Measurements from ENCODE around the gene CCDC187.
"Not testable (repeated sequence)": the region's sequence is repeated elsewhere in the genome, so short reads cannot be mapped to it uniquely, and the experiment has no call there.

The CCDC187 gene

DNA sequence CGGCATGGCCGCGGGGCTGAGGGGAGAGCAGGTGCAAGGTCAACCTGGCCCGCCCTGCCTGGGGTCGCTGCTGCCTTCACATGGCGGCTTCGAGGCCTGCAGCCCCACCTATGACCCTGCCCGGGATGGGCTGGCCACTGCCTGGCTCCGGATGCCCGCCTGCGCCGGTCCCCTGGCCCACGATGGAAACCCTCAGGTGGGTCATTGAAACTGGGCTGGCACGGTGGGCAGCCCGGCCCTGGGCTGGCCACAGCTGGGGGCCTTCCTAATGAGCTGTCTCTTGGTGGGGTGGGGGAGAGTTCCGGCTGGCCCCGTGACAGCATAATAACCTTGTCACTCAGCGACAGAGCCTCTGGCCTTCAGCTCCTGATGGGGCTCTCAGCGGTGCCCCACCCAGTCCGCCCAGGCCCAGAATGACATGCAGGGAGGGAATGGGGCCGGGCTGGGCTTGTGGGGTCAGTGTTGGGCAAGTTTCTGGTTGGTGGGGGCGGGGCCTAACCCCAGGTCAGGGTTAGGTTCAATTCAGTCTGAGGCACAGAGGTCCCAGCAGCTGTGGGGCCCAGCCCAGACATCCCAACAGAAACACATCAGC, at the start of gene CCDC187:
CCDC187 (minus strand) TSS at position 270 of the 592 bp plus-strand sequence; CDS start at position 6, 264 bp downstream.
- no peak for FAIRE-seq
- no peak for DNase-seq (ENCODE audit: extremely low spot score, insufficient read length, low read depth)

DNA sequence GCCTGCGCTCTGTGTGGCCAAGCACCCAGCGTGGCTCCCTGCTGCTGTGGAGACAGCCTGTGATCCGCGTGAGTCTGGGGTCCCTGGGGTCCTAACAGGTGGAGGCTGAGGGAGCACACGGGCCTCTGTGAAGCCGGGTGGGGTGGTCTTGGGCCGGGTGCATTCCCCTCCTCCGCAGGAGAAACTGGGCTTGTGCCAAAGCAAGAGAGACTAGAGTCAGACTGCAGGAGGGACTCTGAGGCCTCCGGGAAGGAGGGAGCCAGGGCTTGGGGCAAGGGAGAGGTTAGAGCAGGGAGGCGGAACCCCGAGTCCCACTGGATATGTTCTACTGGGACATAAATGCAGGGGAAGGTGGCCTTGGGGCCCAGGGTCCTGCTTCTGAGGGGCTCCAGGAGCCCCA, 49.2 kb upstream of the CCDC187 start:
- DNase-seq (ENCODE audit: extremely low spot score, insufficient read length, low read depth), result no peak
- FAIRE-seq, result no peak

DNA sequence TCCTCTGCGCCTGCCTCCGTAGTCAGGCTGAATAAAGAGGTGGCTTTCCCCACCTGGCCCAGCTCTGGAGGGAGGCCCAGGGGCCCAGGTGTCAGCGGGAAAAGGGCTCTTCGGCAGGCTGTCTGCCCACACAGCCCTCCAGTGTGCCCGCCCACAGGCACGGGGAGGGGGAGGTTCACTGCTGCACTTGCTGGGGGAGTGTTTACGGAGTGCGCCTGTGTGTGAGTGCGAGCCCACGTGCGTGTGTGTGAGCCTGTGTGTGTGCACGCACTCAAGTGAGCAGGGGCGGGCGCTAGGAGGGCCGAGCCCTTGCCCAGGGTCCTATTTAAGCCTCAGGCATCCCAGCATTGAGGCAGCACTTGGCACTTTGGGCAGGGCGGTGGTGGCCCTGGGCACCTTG, 48.8 kb upstream of the CCDC187 start:
- DNase-seq (ENCODE audit: extremely low spot score, insufficient read length, low read depth) (no peak), FAIRE-seq (no peak)

DNA sequence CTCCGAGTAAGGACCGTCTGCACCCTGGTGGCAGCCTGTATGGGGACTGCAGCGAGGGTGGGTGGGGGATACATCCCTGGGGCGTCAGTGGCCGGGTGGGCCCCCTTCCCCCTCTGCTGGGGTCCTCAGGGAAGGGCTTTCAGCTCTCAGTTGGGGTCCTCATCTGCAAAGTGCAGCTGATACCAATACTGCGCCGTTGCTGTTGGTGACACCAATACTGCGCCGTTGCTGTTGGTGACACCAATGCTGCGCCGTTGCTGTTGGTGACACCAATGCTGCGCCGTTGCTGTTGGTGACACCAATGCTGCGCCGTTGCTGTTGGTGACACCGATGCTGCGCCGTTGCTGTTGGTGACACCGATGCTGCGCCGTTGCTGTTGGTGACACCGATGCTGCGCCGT, 48.0 kb upstream of the CCDC187 start:
- not testable (repeated sequence) for FAIRE-seq; DNase-seq (ENCODE audit: extremely low spot score, insufficient read length, low read depth)

GRCh38 chr9:136351252-136351800, 47.4 kb upstream of the CCDC187 start:
- FAIRE-seq, result no peak
- no peak for DNase-seq (ENCODE audit: extremely low spot score, insufficient read length, low read depth)

- no peak for DNase-seq (ENCODE audit: extremely low spot score, insufficient read length, low read depth)
- FAIRE-seq, result no peak
Measured at GRCh38 chr9:136349546-136349945, 45.7 kb upstream of the CCDC187 start.

DNA sequence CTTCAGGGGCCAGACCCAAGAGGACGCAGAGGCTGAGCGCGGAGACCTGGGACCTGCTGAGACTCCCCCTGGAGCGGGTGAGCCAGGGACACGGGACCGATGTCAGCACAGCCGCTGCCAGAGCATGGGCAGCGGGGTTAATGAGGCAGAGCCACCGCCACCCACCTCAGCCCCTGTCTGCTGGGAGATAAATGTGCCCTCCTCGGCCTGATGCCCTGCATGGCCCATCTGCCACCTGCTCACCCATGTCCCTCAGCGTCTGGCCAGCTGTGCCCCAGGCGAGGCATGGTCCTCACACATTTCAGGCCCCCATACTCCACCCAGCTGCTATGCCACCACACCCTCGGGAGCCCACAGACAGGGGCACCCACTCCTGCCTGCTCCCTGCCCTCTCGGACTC, 44.8 kb upstream of the CCDC187 start:
- FAIRE-seq (no peak), DNase-seq (ENCODE audit: extremely low spot score, insufficient read length, low read depth) (no peak)

- no peak for FAIRE-seq
- DNase-seq (ENCODE audit: extremely low spot score, insufficient read length, low read depth), result no peak
Measured at GRCh38 chr9:136347472-136348256, 43.8 kb upstream of the CCDC187 start.

DNA sequence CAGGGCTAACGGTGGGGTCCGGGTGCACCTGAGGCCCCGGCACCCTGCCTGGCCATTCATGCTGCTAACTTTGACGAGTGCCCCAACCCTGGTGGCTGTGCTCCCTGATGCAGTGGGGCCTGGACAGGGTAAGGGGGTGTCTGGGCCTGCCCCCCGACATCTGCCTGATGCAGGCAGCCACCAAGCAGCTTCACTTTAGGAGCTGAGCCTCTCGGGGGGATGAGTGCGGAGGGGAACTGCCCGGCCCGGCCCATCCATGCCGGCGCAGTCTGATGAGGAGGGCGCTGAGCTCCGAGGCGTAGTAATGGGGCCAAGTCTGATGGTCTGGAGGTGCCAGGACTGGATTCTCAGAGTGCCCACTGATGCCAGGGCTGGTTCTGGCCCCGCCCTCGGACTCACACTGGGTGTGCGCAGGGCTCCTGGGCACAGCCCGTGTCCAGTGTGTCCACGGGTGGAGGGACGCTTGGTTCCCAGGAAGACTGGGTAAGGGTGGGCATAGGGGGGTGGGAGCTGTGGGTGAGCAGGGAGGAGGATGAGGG, 43.1 kb upstream of the CCDC187 start:
- no peak for FAIRE-seq
- no peak for DNase-seq (ENCODE audit: extremely low spot score, insufficient read length, low read depth)

- FAIRE-seq (no peak), DNase-seq (ENCODE audit: extremely low spot score, insufficient read length, low read depth) (no peak)
Measured at GRCh38 chr9:136346157-136346481, 42.2 kb upstream of the CCDC187 start.

GRCh38 chr9:136345281-136346156, 41.6 kb upstream of the CCDC187 start:
- FAIRE-seq (no peak), DNase-seq (ENCODE audit: extremely low spot score, insufficient read length, low read depth) (no peak)

DNA sequence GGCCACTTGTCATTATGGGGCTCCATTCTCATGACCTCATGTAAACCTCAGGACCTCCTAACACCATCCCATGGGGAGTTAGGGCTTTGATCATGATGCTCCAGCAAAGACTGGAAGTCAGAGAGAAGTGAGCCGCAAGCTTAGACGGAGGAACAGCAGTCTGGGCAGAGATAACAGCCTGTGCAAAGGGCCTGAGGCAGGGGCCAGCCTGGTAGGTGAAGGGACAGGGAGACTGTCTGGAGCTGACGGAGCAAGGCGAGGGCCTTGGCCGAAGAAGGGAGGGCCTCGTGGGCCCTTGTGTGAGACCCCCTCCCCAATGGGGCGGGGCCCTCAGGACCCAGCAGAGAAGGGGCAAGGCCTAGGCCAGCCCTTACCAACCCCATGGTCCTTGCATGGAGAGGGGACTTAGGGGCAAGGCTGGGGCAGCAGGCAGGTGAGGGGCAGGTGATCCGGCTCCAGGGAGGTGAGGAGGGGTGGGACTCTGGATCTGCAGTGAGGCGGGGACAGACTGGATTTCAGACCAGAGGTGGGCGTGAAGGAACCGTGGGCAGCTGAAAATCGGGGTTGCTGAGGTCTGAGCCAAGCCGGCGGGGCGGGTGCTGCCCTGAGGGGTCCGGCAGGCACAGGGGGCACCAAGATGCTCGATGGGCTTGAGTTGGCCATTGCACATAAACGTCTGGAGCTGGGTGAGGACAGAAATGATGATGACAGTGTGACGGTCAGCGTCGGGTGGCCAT, 40.8 kb upstream of the CCDC187 start:
- FAIRE-seq, result no peak
- DNase-seq (ENCODE audit: extremely low spot score, insufficient read length, low read depth), result no peak

GRCh38 chr9:136343884-136344269, 40.0 kb upstream of the CCDC187 start:
- DNase-seq (ENCODE audit: extremely low spot score, insufficient read length, low read depth), result no peak
- no peak for FAIRE-seq

DNA sequence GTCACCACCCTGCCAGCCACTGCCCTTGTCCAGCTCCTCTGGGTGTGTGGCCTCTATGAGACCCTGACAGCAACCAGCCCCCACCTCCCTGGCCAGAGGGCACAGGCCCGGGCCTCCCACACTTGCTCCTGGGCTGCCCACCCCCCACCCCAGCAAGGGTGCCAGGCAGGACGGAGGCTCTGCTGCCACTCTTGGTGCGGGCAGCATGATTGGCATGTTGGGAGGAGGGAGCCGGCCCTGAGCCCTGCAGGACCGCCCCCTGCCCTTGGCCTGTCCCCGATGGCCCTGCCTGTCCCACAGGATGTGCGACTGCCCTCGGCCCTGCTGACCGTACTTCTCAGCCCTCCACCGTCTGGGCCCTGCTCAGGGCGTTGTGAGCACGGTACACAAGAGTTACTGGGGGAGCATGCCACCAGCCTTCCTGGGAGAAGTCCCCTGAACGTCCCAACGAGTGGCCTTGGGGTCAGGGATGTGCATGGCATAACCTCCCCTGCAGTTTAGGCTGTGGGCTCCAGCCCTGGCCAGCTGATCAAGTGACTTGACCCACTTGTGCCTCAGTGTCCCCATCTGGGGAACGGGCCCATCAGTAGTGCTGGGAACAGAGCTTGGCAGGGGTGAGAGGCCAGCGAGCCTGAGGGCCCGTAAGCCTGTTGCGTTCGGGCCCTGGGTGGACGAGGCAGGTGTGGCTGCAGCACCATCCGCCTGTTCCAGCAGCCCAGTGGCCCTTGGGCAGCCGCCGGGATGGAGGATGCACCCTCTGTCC, 39.4 kb upstream of the CCDC187 start:
- DNase-seq (ENCODE audit: extremely low spot score, insufficient read length, low read depth) (no peak), FAIRE-seq (no peak)

- DNase-seq (ENCODE audit: extremely low spot score, insufficient read length, low read depth) (peak; percentile 56), FAIRE-seq (peak; percentile 62)
Measured at GRCh38 chr9:136342181-136343120, 38.6 kb upstream of the CCDC187 start.

- DNase-seq (ENCODE audit: extremely low spot score, insufficient read length, low read depth), result no peak
- no peak for FAIRE-seq
Measured at GRCh38 chr9:136341769-136342168, 37.9 kb upstream of the CCDC187 start.

DNA sequence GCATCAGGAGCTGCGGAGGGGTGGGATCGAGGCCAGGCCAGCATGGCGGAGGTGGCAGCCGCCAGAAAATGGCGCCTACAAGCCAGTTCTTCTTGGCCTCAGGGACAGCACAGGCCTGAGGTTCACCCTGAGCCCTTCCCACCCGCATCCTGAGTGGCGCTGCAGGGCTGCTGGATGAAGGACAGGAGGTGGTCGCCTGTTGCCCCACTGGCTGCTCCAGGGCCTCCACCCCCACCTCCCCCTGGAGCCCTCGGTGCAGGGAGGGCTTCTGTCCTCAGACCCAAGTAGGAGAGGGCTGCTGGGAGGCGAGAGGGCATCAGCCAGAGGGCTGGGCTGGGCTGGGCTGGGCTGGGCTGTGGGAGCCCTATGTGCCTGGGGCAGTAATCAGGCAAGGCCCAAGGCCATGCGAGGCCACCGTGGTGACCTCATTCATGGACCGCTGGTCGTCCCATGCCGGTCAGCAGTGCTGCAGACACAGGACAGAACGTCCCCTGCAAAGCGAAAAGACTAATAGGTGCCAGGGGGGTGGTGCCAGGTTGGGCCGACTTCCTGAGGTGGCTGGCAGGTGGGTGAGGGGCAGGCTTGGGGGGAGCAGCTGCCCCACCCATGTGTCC, 37.3 kb upstream of the CCDC187 start:
- FAIRE-seq (no peak), DNase-seq (ENCODE audit: extremely low spot score, insufficient read length, low read depth) (no peak)

Data from GM18507 (cell line).